B cell (primary cell): ENCODE measurements around the gene NKAIN2. TPM values are rescaled to one million over a fixed set of nuclear protein-coding genes. Genes with fewer than 3 reads are reported as not detected.

Experiments
- ATAC-seq: fragments of 200-7000 bp; cut with Tn5 transposase; one replicate; pipeline ENCODE4 v1.10.0; 2021; ENCODE audit warnings: low read depth, mild to moderate bottlenecking, moderate number of reproducible peaks, moderate library complexity
- CTCF ChIA-PET: fragments of 350-600 bp; sonication (Branson Sonifier 250); formaldehyde crosslinking; loops from one replicate; lab custom pipeline; 2021; ENCODE audit warnings: antibody characterized with exemption, inconsistent platforms; lab: Charles Lee
- POLR2A ChIA-PET: fragments of 350-600 bp; sonication (Branson Sonifier 250); formaldehyde crosslinking; loops from one replicate; lab custom pipeline; 2021; ENCODE audit warnings: antibody characterized with exemption; lab: Charles Lee
- DNase-seq: peaks from one replicate; pipeline ENCODE4 v3.0.0; 2013
- H2AFZ ChIP-seq: 2 replicates; pipeline ENCODE4 v1.6.1; 2012; ENCODE audit warnings: mild to moderate bottlenecking, low read depth, low read length; ENCODE audit not compliant: insufficient read depth, poor library complexity, severe bottlenecking
- H3K27ac ChIP-seq, 2 donors: 1 replicate in 1 of 2; 2 replicates in 1 of 2; pipeline ENCODE4 v1.5.1; 2012 to 2013; ENCODE audit warnings: low read length in 2 of 2, mild to moderate bottlenecking in 2 of 2, moderate library complexity in 1 of 2
- H3K27me3 ChIP-seq, 4 experiments: fragments of 200-600 bp in 1 of 4; sonication (generic) in 1 of 4; replicated peaks in 1 of 4; 1 replicate in 2 of 4; 2 replicates in 2 of 4; pipeline versions ENCODE4 v1.6.1 to v1.7.0; 2013 to 2016; ENCODE audit warnings: low read length in 3 of 4, mild to moderate bottlenecking in 2 of 4, mixed read lengths in 1 of 4, moderate library complexity in 1 of 4; ENCODE audit not compliant: insufficient read depth in 4 of 4, control insufficient read depth in 3 of 4; ENCODE audit errors: control extremely low read depth in 1 of 4
- H3K36me3 ChIP-seq, 2 experiments: replicated peaks in 1 of 2; 1 replicate in 1 of 2; 2 replicates in 1 of 2; pipeline versions ENCODE4 v1.6.1 to v1.7.1; 2013; ENCODE audit warnings: low read length in 1 of 2; ENCODE audit not compliant: insufficient read depth in 2 of 2, control insufficient read depth in 1 of 2; ENCODE audit errors: control extremely low read depth in 1 of 2, extremely low read depth in 1 of 2
- H3K4me1 ChIP-seq, 2 donors: fragments of 200-600 bp in 1 of 2; sonication (generic) in 1 of 2; 1 replicate in 1 of 2; 2 replicates in 1 of 2; pipeline versions ENCODE4 v1.5.1 to v1.6.1; 2013 to 2017; ENCODE audit warnings: low read length in 2 of 2; ENCODE audit not compliant: control insufficient read depth in 2 of 2, insufficient read depth in 2 of 2
- H3K4me2 ChIP-seq: replicated peaks from 2 replicates; pipeline ENCODE3; 2012; ENCODE audit warnings: mild to moderate bottlenecking, low read depth, low read length; ENCODE audit not compliant: poor library complexity, severe bottlenecking
- H3K4me3 ChIP-seq, 5 experiments: fragments of 200-600 bp in 1 of 5; sonication (generic) in 1 of 5; 1 replicate in 3 of 5; 2 replicates in 2 of 5; pipeline versions ENCODE4 v1.5.1 to v1.7.0; 2011 to 2016; ENCODE audit warnings: low read length in 4 of 5, mild to moderate bottlenecking in 4 of 5, low read depth in 2 of 5, control low read depth in 1 of 5, moderate library complexity in 1 of 5; ENCODE audit not compliant: insufficient read depth in 1 of 5; ENCODE audit errors: control extremely low read depth in 1 of 5, extremely low read depth in 1 of 5
- H3K79me2 ChIP-seq: fragments of 200-600 bp; sonication (generic); one replicate; pipeline ENCODE4 v1.6.0; 2016; ENCODE audit warnings: low read length; ENCODE audit not compliant: control insufficient read depth, insufficient read depth
- H3K9ac ChIP-seq: fragments of 200-600 bp; sonication (generic); 2 replicates; pipeline ENCODE4 v1.6.1; 2017; ENCODE audit warnings: mild to moderate bottlenecking, low read length, moderate library complexity
- H3K9me3 ChIP-seq, 3 donors: one replicate each; pipeline versions ENCODE4 v1.6.1 to v1.7.1; 2013; ENCODE audit warnings: low read length in 2 of 3; ENCODE audit not compliant: control insufficient read depth in 2 of 3, insufficient read depth in 1 of 3; ENCODE audit errors: control extremely low read depth in 1 of 3
- H4K20me1 ChIP-seq: 2 replicates; pipeline ENCODE4 v1.6.0; 2012; ENCODE audit warnings: mild to moderate bottlenecking, low read length; ENCODE audit not compliant: insufficient read depth, control insufficient read depth, poor library complexity, severe bottlenecking
- H3K27ac Mint-ChIP-seq: one replicate; pipeline ENCODE4 v1.8.0; 2021; ENCODE audit warnings: mixed read lengths
- H3K27me3 Mint-ChIP-seq: one replicate; pipeline ENCODE4 v1.8.0; 2021; ENCODE audit warnings: mixed read lengths
- H3K4me1 Mint-ChIP-seq: one replicate; pipeline ENCODE4 v1.8.0; 2021; ENCODE audit warnings: mixed read lengths
- H3K4me3 Mint-ChIP-seq: one replicate; pipeline ENCODE4 v1.8.0; 2021; ENCODE audit warnings: mixed read lengths
- H3K9me3 Mint-ChIP-seq: one replicate; pipeline ENCODE4 v1.8.0; 2022; ENCODE audit warnings: mixed read lengths; ENCODE audit not compliant: insufficient read depth
- EZH2 ChIP-seq: IDR thresholded peaks from 2 replicates; pipeline ENCODE4 v1.6.1; 2012; ENCODE audit warnings: borderline replicate concordance, low read depth, mild to moderate bottlenecking, moderate library complexity, low read length; ENCODE audit not compliant: insufficient read depth, poor library complexity, severe bottlenecking
- WGBS: methylation state at CpG from one replicate; pipeline ENCODE4 v1.1.5; 2013; ENCODE audit warnings: missing lambda C conversion rate; ENCODE audit not compliant: insufficient coverage; 5-methylcytosine and 5-hydroxymethylcytosine counted together
- intact Hi-C: fragments of 100-400 bp; cut with micrococcal nuclease; formaldehyde crosslinking; loops from one replicate; pipeline ENCODE4 v1.10.0; 2022
- polyA plus RNA-seq: library from polyadenylated mRNA; depleted of rRNA; stranded (reverse); fragments of >200 nt; gene quantifications from 2 replicates; pipeline ENCODE4 v1.2.3, GENCODE V29; 2012
- total RNA-seq, 2 donors: library from RNA; stranded (reverse); fragments of 120-200 nt in 1 of 2; gene quantifications; 1 replicate in 1 of 2; 2 replicates in 1 of 2; pipeline versions ENCODE4 v1.2.3 to v1.2.4, GENCODE V29; 2013 to 2022
- TF ChIP-seq, protein P1 (sequence below): fragments of 200-600 bp; IDR thresholded peaks from one replicate; pipeline ENCODE4 v1.8.0; 2022; ENCODE audit warnings: antibody characterized with exemption, mild to moderate bottlenecking

NKAIN2 gene
- total and polyA plus RNA-seq, 2 donors (not counting 1 experiment from before 2014, with no cell fraction given): not detected

DNA sequence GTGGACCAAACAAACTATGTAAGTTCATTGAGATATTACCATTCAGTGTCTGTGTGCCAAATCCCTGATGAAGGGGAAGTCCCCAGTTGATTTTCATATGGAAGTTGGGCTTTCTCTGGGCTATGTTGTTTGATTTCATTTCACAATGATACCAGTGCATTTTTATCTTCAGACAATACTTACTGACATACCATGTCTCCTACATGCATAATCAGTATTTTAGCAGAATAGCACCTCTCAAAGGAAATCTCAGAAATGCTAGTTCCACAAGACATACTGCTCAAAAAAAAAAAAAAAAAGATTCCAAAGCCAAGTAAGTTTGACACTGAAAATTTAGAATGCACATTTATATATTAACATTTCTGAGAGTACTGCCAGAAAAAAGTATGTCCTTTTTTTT is 989.7 kb downstream of the NKAIN2 start:
- DNase-seq: no peak
- ChIA-PET CTCF (no interaction called here), POLR2A (no interaction called here)
- H3K4me3 Mint-ChIP-seq: no peak overlapping the region
- Histone ChIP-seq H3K4me3 (no peak overlapping the region), H3K27me3 (no peaks in the 10 kb centered on the region), H3K36me3 (no peaks in the 10 kb centered on the region), H3K79me2 (no peaks in the 10 kb centered on the region), H2AFZ (no peak overlapping the region), H3K9me3 (no peaks in the 10 kb centered on the region), H3K9ac (no peak overlapping the region), H3K27ac (no peak overlapping the region), H4K20me1 (no peaks in the 10 kb centered on the region), H3K4me1 (no peaks in the 10 kb centered on the region), H3K4me2 (no peak overlapping the region)
- no peaks in the 10 kb centered on the region for H3K27me3 Mint-ChIP-seq
- ATAC-seq: no peak
- no peak overlapping the region for H3K27ac Mint-ChIP-seq
- TF ChIP-seq, protein P1, sequence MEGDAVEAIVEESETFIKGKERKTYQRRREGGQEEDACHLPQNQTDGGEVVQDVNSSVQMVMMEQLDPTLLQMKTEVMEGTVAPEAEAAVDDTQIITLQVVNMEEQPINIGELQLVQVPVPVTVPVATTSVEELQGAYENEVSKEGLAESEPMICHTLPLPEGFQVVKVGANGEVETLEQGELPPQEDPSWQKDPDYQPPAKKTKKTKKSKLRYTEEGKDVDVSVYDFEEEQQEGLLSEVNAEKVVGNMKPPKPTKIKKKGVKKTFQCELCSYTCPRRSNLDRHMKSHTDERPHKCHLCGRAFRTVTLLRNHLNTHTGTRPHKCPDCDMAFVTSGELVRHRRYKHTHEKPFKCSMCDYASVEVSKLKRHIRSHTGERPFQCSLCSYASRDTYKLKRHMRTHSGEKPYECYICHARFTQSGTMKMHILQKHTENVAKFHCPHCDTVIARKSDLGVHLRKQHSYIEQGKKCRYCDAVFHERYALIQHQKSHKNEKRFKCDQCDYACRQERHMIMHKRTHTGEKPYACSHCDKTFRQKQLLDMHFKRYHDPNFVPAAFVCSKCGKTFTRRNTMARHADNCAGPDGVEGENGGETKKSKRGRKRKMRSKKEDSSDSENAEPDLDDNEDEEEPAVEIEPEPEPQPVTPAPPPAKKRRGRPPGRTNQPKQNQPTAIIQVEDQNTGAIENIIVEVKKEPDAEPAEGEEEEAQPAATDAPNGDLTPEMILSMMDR: no peak
- TF ChIP-seq EZH2: no peak
- no peaks in the 10 kb centered on the region for H3K9me3 Mint-ChIP-seq
- intact Hi-C loops: no loop called here
- H3K4me1 Mint-ChIP-seq: no peaks in the 10 kb centered on the region

- Mint-ChIP-seq H3K9me3 (no peaks in the 10 kb centered on the region), H3K27me3 (no peaks in the 10 kb centered on the region), H3K4me3 (no peak overlapping the region), H3K4me1 (no peaks in the 10 kb centered on the region), H3K27ac (no peak overlapping the region)
- Histone ChIP-seq H3K27ac (no peak overlapping the region), H3K36me3 (no peaks in the 10 kb centered on the region), H3K4me3 (no peak overlapping the region), H3K9ac (no peak overlapping the region), H3K4me2 (no peak overlapping the region), H3K79me2 (no peaks in the 10 kb centered on the region), H4K20me1 (no peaks in the 10 kb centered on the region), H3K27me3 (no peaks in the 10 kb centered on the region), H3K9me3 (no peaks in the 10 kb centered on the region), H3K4me1 (no peaks in the 10 kb centered on the region), H2AFZ (no peak overlapping the region)
- 100% methylated on average over 1 of the region's 4 CpGs for WGBS
- no peak for DNase-seq
- ChIA-PET CTCF (no interaction called here), POLR2A (no interaction called here)
- TF ChIP-seq, protein P1: no peak
- no peak for TF ChIP-seq EZH2
- intact Hi-C loops: no loop called here
- no peak for ATAC-seq
Observed at GRCh38 chr6:124795643-124796463, 992.2 kb downstream of the NKAIN2 start.
